IPS DF 6.9 (cell line): ENCODE measurements around the gene SUPT6H.

Experiments used
- DNase-seq: peaks from one replicate; pipeline ENCODE4 v3.0.0-alpha.2; 2013; ENCODE audit warnings: low read depth, low spot score
- H3K27ac ChIP-seq: one replicate; pipeline ENCODE4 v1.5.1; 2013; ENCODE audit warnings: low read length, control low read depth
- H3K27me3 ChIP-seq: 2 replicates; pipeline ENCODE4 v1.6.1; 2013; ENCODE audit warnings: mild to moderate bottlenecking, low read length; ENCODE audit not compliant: control insufficient read depth, insufficient read depth
- H3K36me3 ChIP-seq: 2 replicates; pipeline ENCODE4 v1.6.1; 2013; ENCODE audit warnings: low read length; ENCODE audit not compliant: control insufficient read depth, insufficient read depth
- H3K4me1 ChIP-seq: 2 replicates; pipeline ENCODE4 v1.6.1; 2013; ENCODE audit warnings: low read length; ENCODE audit not compliant: control insufficient read depth, insufficient read depth
- H3K4me3 ChIP-seq: 2 replicates; pipeline ENCODE4 v1.5.1; 2013; ENCODE audit warnings: mild to moderate bottlenecking, low read length
- H3K9me3 ChIP-seq: 2 replicates; pipeline ENCODE4 v1.6.1; 2013; ENCODE audit warnings: low read length, inconsistent platforms; ENCODE audit not compliant: control insufficient read depth, insufficient read depth
- WGBS: extraction: QIAGEN DNeasy Blood & Tissue Kit; methylation state at CpG from one replicate; pipeline ENCODE4 v1.1.7; 2013; ENCODE audit warnings: mixed read lengths, missing lambda C conversion rate; ENCODE audit not compliant: insufficient read length, insufficient coverage; 5-methylcytosine and 5-hydroxymethylcytosine counted together

SUPT6H gene

DNA sequence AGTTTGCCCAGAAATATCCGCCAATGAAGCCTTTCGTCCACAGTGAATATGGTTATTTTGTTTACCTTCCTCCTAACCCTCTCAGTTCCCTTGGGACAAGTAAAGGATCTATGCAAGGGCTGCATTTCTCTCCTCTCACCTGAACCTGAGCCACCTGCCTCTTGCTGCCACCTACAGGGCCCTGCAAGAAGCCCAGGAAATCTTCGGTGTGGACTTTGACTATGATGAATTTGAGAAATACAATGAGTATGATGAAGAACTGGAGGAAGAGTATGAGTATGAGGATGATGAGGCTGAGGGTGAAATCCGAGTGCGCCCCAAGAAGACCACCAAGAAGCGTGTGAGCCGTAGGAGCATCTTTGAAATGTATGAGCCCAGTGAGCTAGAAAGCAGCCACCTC lies 14.0 kb downstream of the SUPT6H start:
- Histone ChIP-seq H3K27me3 (no peaks in the 10 kb centered on the region), H3K4me3 (no peak overlapping the region), H3K9me3 (no peaks in the 10 kb centered on the region), H3K36me3 (peaks cover 50% of the 10 kb centered on the region), H3K4me1 (no peaks in the 10 kb centered on the region), H3K27ac (no peak overlapping the region)
- WGBS, result no CpG with 5 or more reads among the region's 7 CpGs
- DNase-seq, result no peak

- no peaks in the 10 kb centered on the region for H3K4me1 ChIP-seq
- H3K27ac ChIP-seq, result no peak overlapping the region
- H3K9me3 ChIP-seq, result no peaks in the 10 kb centered on the region
- H3K27me3 ChIP-seq, result no peaks in the 10 kb centered on the region
- H3K36me3 ChIP-seq, result peaks cover 63% of the 10 kb centered on the region
- no CpG with 5 or more reads among the region's 11 CpGs for WGBS
- H3K4me3 ChIP-seq, result no peak overlapping the region
- no peak for DNase-seq
Measured at GRCh38 chr17:28682655-28683054, 20.6 kb downstream of the SUPT6H start.

GRCh38 chr17:28684963-28685362 lies 23.0 kb downstream of the SUPT6H start:
- WGBS, result no CpG with 5 or more reads among the region's 3 CpGs
- Histone ChIP-seq H3K36me3 (peaks cover 57% of the 10 kb centered on the region), H3K27ac (no peak overlapping the region), H3K27me3 (no peaks in the 10 kb centered on the region), H3K4me1 (no peaks in the 10 kb centered on the region), H3K4me3 (no peak overlapping the region), H3K9me3 (no peaks in the 10 kb centered on the region)
- DNase-seq, result no peak

- H3K27ac ChIP-seq, result no peak overlapping the region
- no peak overlapping the region for H3K4me3 ChIP-seq
- H3K27me3 ChIP-seq, result no peaks in the 10 kb centered on the region
- peaks cover 57% of the 10 kb centered on the region for H3K36me3 ChIP-seq
- H3K4me1 ChIP-seq, result no peaks in the 10 kb centered on the region
- DNase-seq, result no peak
- no peaks in the 10 kb centered on the region for H3K9me3 ChIP-seq
- WGBS, result no CpG with 5 or more reads among the region's 5 CpGs
Measured at GRCh38 chr17:28685366-28685765, 23.4 kb downstream of the SUPT6H start.

- peaks cover 60% of the 10 kb centered on the region for H3K36me3 ChIP-seq
- H3K27ac ChIP-seq, result no peak overlapping the region
- H3K27me3 ChIP-seq, result no peaks in the 10 kb centered on the region
- WGBS, result no CpG with 5 or more reads among the region's 4 CpGs
- no peaks in the 10 kb centered on the region for H3K4me1 ChIP-seq
- H3K4me3 ChIP-seq, result no peak overlapping the region
- DNase-seq, result no peak
- no peaks in the 10 kb centered on the region for H3K9me3 ChIP-seq
Measured at GRCh38 chr17:28686296-28686695, 24.3 kb downstream of the SUPT6H start.

DNA sequence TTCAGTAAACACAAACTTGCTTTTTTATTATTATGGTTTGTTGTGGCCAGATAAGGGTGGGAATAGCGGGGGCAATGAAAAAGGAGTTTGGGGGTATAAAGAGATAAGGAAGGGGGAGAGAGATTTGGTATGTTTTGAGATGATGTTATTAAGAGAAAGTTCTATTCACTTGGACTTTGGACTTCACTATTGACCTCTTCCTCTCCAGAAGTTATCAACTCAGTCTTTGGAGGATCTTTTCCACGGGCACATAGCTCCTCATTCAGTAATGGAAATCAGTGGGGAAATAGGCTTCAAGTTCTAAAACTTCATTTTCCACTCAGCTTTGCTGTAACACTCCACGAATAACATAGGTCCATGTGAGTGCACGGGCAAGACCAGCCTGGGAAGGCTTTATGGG lies 26.5 kb downstream of the SUPT6H start:
- 100% methylated on average over 1 of the region's 4 CpGs for WGBS

GRCh38 chr17:28689011-28689410 lies 27.0 kb downstream of the SUPT6H start:
- H3K27me3 ChIP-seq, result no peaks in the 10 kb centered on the region
- H3K4me3 ChIP-seq, result no peak overlapping the region
- H3K36me3 ChIP-seq, result peaks cover 41% of the 10 kb centered on the region
- H3K27ac ChIP-seq, result no peak overlapping the region
- no peaks in the 10 kb centered on the region for H3K9me3 ChIP-seq
- no CpG with 5 or more reads among the region's 3 CpGs for WGBS
- DNase-seq, result no peak
- H3K4me1 ChIP-seq, result no peaks in the 10 kb centered on the region

More for the DNA sequence above, 26.5 kb downstream of the SUPT6H start:
- H3K36me3 ChIP-seq, result peaks cover 38% of the 10 kb centered on the region
- H3K27ac ChIP-seq, result no peak overlapping the region
- no peak overlapping the region for H3K4me3 ChIP-seq
- no peaks in the 10 kb centered on the region for H3K9me3 ChIP-seq
- H3K27me3 ChIP-seq, result no peaks in the 10 kb centered on the region
- no peaks in the 10 kb centered on the region for H3K4me1 ChIP-seq
- DNase-seq, result no peak

DNA sequence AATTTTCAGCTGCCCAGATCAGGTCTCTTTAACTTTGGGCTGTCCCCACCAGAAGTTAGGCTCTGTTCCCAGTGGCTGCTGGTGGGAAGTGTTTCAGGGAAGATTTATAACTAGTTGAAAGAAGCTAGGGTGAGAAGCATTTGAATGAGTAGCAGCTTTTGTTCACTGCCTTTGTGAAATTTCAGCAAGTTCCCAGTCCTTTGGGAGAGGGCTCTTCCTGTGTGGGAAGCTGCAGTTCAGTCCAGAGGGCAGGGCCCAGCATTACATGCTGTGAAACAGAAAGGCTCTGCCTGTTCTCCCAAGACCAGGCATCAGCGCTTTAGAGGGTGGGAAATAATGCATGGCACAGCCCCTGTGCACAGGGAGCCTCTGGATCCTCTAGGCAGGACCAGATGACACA lies 31.9 kb downstream of the SUPT6H start:
- Histone ChIP-seq H3K27me3 (no peaks in the 10 kb centered on the region), H3K4me3 (no peak overlapping the region), H3K4me1 (no peaks in the 10 kb centered on the region), H3K36me3 (peaks cover 46% of the 10 kb centered on the region), H3K27ac (no peak overlapping the region), H3K9me3 (no peaks in the 10 kb centered on the region)
- WGBS, result no CpG with 5 or more reads among the region's 1 CpG
- DNase-seq, result no peak

DNA sequence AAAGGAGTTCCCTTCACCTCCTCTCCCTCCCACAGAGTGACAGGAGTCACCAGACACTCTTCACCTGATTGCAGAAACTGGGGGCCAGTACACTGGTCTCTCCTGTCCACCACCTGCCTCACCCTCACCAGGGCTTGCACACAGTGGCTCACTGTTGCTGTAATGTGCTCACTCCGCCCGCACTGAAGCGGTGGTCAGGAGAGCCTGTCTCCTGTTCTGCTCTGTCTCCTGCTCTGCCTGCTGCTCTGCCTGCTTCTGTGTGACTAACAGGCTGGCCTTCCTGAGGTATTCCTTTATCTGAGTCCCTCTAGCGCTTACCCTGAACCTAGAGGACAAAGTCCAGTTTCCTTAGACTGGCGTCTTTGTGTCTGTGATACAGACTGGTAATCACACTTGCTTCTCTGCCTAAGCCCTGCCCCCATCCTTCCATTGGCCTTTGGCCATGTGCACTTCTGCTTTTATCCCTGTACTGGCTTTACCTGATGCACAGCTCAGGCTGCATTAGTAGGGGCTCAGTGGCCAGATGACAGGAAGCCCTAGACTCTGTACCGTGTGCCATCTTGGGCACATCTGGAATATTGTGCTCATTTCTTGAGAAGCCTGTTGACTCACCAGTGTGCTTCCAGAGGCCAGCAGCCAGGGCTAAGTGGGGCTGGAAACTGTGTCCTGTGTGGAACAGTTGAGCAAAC lies 36.4 kb downstream of the SUPT6H start:
- WGBS, result no CpG with 5 or more reads among the region's 6 CpGs
- Histone ChIP-seq H3K4me3 (no peak overlapping the region), H3K36me3 (peaks cover 70% of the 10 kb centered on the region), H3K27me3 (no peaks in the 10 kb centered on the region), H3K4me1 (no peaks in the 10 kb centered on the region), H3K9me3 (no peaks in the 10 kb centered on the region), H3K27ac (no peak overlapping the region)
- no peak for DNase-seq

DNA sequence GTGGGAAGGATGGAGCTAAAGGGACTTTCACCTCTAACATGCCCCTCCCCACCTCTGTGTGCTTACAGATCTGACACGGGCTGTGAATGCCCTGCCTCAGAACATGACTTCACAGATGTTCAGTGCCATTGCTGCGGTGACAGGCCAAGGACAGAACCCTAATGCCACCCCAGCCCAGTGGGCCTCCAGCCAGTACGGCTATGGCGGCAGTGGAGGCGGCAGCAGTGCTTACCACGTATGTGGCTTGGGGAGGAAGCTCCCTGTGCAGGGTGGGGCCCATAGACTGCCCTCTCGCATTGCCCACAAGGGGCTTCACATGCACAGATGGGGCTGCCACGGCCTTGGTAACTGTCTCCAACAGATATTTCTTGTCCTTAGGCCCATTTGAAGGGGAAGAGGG lies 38.3 kb downstream of the SUPT6H start:
- WGBS, result no CpG with 5 or more reads among the region's 8 CpGs
- H3K4me1 ChIP-seq, result no peaks in the 10 kb centered on the region; the same call in 1 of the 2 replicates
- H3K27me3 ChIP-seq, result no peaks in the 10 kb centered on the region
- peaks cover 62% of the 10 kb centered on the region for H3K36me3 ChIP-seq
- DNase-seq, result no peak
- H3K4me3 ChIP-seq, result no peak overlapping the region
- no peaks in the 10 kb centered on the region for H3K9me3 ChIP-seq
- no peak overlapping the region for H3K27ac ChIP-seq

- Histone ChIP-seq H3K4me3 (no peak overlapping the region), H3K27me3 (no peaks in the 10 kb centered on the region), H3K36me3 (peaks cover 57% of the 10 kb centered on the region), H3K4me1 (no peaks in the 10 kb centered on the region; the same call in 1 of the 2 replicates), H3K9me3 (no peaks in the 10 kb centered on the region), H3K27ac (no peak overlapping the region)
- no CpG with 5 or more reads among the region's 10 CpGs for WGBS
- DNase-seq, result no peak
Measured at GRCh38 chr17:28700830-28701492, 39.0 kb downstream of the SUPT6H start.
